K562 (cell line): Measurements from ENCODE around the gene SIM1. TPM values are rescaled to one million over a fixed set of nuclear protein-coding genes. Genes with fewer than 3 reads are reported as not detected.

Source experiments
- ATAC-seq: fragments of 200-7000 bp; cut with Tn5 transposase; 3 replicates; pipeline ENCODE4 v1.9.1; 2020; ENCODE audit warnings: moderate library complexity
- BruUV-seq: library from RNA; stranded (reverse); fragments of 400-500 nt; replicated peaks from 2 replicates; lab custom pipeline; 2021; lab: Mats Ljungman, UMichigan
- CTCF ChIA-PET: fragments of 300-600 bp; formaldehyde crosslinking; extraction: SDS; loops from one replicate; lab custom pipeline; 2021; ENCODE audit warnings: low intra/inter-chr PET ratio; lab: Yijun Ruan, JAX
- POLR2A ChIA-PET: fragments of 300-600, 350-650 bp; sonication (Branson Sonifier 250); formaldehyde crosslinking; extraction: SDS; loops from one replicate; lab custom pipeline; 2021; ENCODE audit warnings: antibody characterized with exemption, inconsistent platforms; lab: Yijun Ruan, JAX
- DNase-seq, 4 experiments: peaks; one replicate each; pipeline versions ENCODE4 v3.0.0 to v3.0.0-alpha.2; 2011 to 2018; ENCODE audit warnings: low spot score in 3 of 4, mixed read lengths in 3 of 4; ENCODE audit errors: extremely low read depth in 1 of 4
- FAIRE-seq: peaks from 2 replicates; lab custom pipeline; 2011; peaks lifted over from hg19 to GRCh38; lab: Jason Lieb, UNC
- H2AFZ ChIP-seq: 2 replicates; pipeline ENCODE4 v1.6.0; 2011; ENCODE audit warnings: low read depth, low read length, control low read depth, inconsistent platforms
- H3K27ac ChIP-seq: fragments of 200-600 bp; 3 replicates; pipeline ENCODE4 v1.8.0; 2011; ENCODE audit warnings: low read depth, mild to moderate bottlenecking, control low read depth, inconsistent platforms, low read length, moderate library complexity, mixed read lengths; ENCODE audit errors: extremely low read depth
- H3K27me3 ChIP-seq, 2 experiments: fragments of 300-600 bp in 1 of 2; 2 replicates in 1 of 2; 3 replicates in 1 of 2; pipeline versions ENCODE4 v1.6.0 to v1.8.0; 2011; ENCODE audit warnings: inconsistent platforms in 2 of 2, low read length in 2 of 2, mild to moderate bottlenecking in 1 of 2, mixed read lengths in 1 of 2, moderate library complexity in 1 of 2; ENCODE audit not compliant: control insufficient read depth in 2 of 2, insufficient read depth in 2 of 2
- H3K36me3 ChIP-seq: fragments of 300-600 bp; 3 replicates; pipeline ENCODE4 v1.8.0; 2011; ENCODE audit warnings: mild to moderate bottlenecking, low read length, inconsistent platforms; ENCODE audit not compliant: control insufficient read depth, insufficient read depth
- H3K4me1 ChIP-seq, 2 experiments: fragments of 200-600 bp in 1 of 2; replicated peaks in 1 of 2; 2 replicates in 1 of 2; 3 replicates in 1 of 2; pipeline versions ENCODE4 v1.5.1 to v1.8.0; 2011; ENCODE audit warnings: inconsistent platforms in 2 of 2, low read length in 2 of 2, mild to moderate bottlenecking in 1 of 2, mixed read lengths in 1 of 2, moderate library complexity in 1 of 2; ENCODE audit not compliant: control insufficient read depth in 2 of 2, insufficient read depth in 2 of 2
- H3K4me2 ChIP-seq: 2 replicates; pipeline ENCODE4 v1.6.1; 2011; ENCODE audit warnings: low read length, control low read depth, inconsistent platforms, mixed read lengths; ENCODE audit not compliant: insufficient read depth
- H3K4me3 ChIP-seq: fragments of 200-600 bp; sonication (generic), shearing (Covaris generic); 2 replicates; pipeline ENCODE4 v1.5.1; 2016; ENCODE audit warnings: control low read depth, inconsistent platforms
- H3K79me2 ChIP-seq: fragments of 200-600 bp; 3 replicates; pipeline ENCODE4 v1.8.0; 2011; ENCODE audit warnings: low read length, inconsistent platforms; ENCODE audit not compliant: control insufficient read depth, insufficient read depth
- H3K9ac ChIP-seq, 2 experiments: 2 replicates each; pipeline versions ENCODE4 v1.6.0 to v1.6.1; 2011; ENCODE audit warnings: low read depth in 2 of 2, low read length in 2 of 2, control low read depth in 1 of 2, inconsistent platforms in 1 of 2, mild to moderate bottlenecking in 1 of 2, mixed read lengths in 1 of 2; ENCODE audit not compliant: insufficient read depth in 1 of 2
- H3K9me1 ChIP-seq: one replicate; pipeline ENCODE4 v1.6.0; 2011; ENCODE audit warnings: inconsistent platforms, mild to moderate bottlenecking, low read length, moderate library complexity; ENCODE audit not compliant: control insufficient read depth, insufficient read depth
- H3K9me3 ChIP-seq: replicated peaks from 2 replicates; pipeline ENCODE4 v1.5.1; 2011; ENCODE audit warnings: low read depth, low read length, inconsistent platforms; ENCODE audit not compliant: control insufficient read depth, insufficient read depth
- H4K20me1 ChIP-seq: replicated peaks from 2 replicates; pipeline ENCODE4 v1.6.1; 2011; ENCODE audit warnings: low read length, inconsistent platforms, mixed read lengths; ENCODE audit not compliant: control insufficient read depth, insufficient read depth
- FOXK1 ChIP-seq: sonication (generic); formaldehyde crosslinking; IDR thresholded peaks from 2 replicates; pipeline ENCODE4 v1.8.0; 2022; ENCODE audit warnings: missing genetic modification reagents, mild to moderate bottlenecking, borderline replicate concordance
- HMG20B ChIP-seq: fragments of 250-450 bp; sonication (Bioruptor Pico); IDR thresholded peaks from 2 replicates; pipeline ENCODE4 v1.5.0; 2021; ENCODE audit warnings: mild to moderate bottlenecking
- KLF10 ChIP-seq: fragments of 250-450 bp; sonication (Bioruptor Pico); IDR thresholded peaks from 2 replicates; pipeline ENCODE4 v1.6.1; 2021; ENCODE audit warnings: matching md5 sums
- MBD2 ChIP-seq: sonication (generic); IDR thresholded peaks from 2 replicates; pipeline ENCODE4 v1.6.1; 2016; ENCODE audit warnings: low read depth, borderline replicate concordance
- ZFP36 ChIP-seq: fragments of 150-350 bp; IDR thresholded peaks from 2 replicates; pipeline ENCODE4 v1.6.1; 2018; ENCODE audit warnings: low read length, low read depth; ENCODE audit not compliant: partially characterized antibody
- ZNF24 ChIP-seq: fragments of 450-650 bp; IDR thresholded peaks from 2 replicates; pipeline ENCODE4 v1.6.1; 2016
- ZNF347 ChIP-seq: fragments of 450-650 bp; formaldehyde crosslinking; IDR thresholded peaks from 2 replicates; pipeline ENCODE4 v1.4.0; 2020; ENCODE audit warnings: low read depth, mild to moderate bottlenecking, moderate library complexity
- WGBS: fragments of 100-300 bp; shearing (Covaris generic); methylation state at CpG from one replicate; pipeline ENCODE4 v1.1.6; 2016; ENCODE audit warnings: low coverage, mixed read lengths; ENCODE audit not compliant: insufficient coverage; ENCODE audit errors: missing lambda C conversion rate; 5-methylcytosine and 5-hydroxymethylcytosine counted together
- in situ Hi-C: fragments of 300-500 bp; cut with MboI; formaldehyde crosslinking; loops from 4 replicates; pipeline ENCODE4 v1.15.0; 2018; ENCODE audit warnings: inconsistent platforms, mixed read lengths
- intact Hi-C: fragments of 100-400 bp; cut with micrococcal nuclease; formaldehyde crosslinking; loops from 2 replicates; pipeline ENCODE4 v1.14.2; 2022
- polyA plus RNA-seq, 8 experiments: library from polyadenylated mRNA; depleted of rRNA in 4 of 8; stranded (reverse) in 5 of 8; unstranded in 3 of 8; fragments of >200 nt; fragmentation: Nextera tagmentation in 2 of 8; fragmentation: Illumina TruSeq in 1 of 8; extraction: Ambion mirVana in 2 of 8; extraction: Trizol in 1 of 8; gene quantifications; 2 replicates each; pipeline versions ENCODE4 v1.2.1 to v1.2.3, GENCODE V29; 2011 to 2014; ENCODE audit warnings: inconsistent platforms in 1 of 8, missing spikeins in 1 of 8
- total RNA-seq, 7 experiments: library from RNA; depleted of rRNA in 6 of 7; stranded (reverse); fragments of >200 nt in 6 of 7; fragmentation: Illumina TruSeq in 2 of 7; extraction: Trizol in 2 of 7; gene quantifications; 2 replicates each; pipeline versions ENCODE4 v1.2.1 to v1.2.3, GENCODE V29; 2011 to 2021; ENCODE audit warnings: low replicate concordance in 1 of 7
- TF ChIP-seq, protein P1 (sequence below): fragments of 250-450 bp; sonication (Bioruptor Pico); IDR thresholded peaks from 2 replicates; pipeline ENCODE4 v1.8.0; 2021; ENCODE audit warnings: moderate library complexity, mild to moderate bottlenecking, inconsistent platforms

SIM1 gene
- total and polyA plus RNA-seq, 9 of the 15 experiments (the other 6 are each of a cell fraction or from before 2014, with no cell fraction given), result not detected

DNA sequence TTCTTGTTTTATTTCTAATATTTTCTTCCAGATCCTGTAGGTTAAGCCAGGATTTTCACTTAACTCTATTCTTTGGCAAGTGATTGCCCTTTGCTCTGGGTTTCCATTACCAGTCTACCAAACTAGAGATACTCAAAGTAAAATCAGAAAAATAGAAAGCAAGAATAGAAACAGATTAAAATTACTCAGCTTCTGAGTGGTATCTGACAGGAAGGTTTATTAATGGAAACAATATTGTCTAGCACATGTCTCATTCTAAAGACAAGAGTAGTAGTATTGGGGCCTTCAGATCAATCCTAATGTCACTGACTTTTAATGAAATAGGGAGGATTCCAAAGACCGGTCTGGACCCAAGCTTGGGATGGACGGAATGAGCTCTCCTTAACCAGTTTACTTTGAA, 72.3 kb downstream of the SIM1 start:
- DNase-seq, result no peak
- Histone ChIP-seq H3K27ac (no peak overlapping the region), H3K27me3 (peaks cover 13 to 17% of the 10 kb centered on the region in 2 experiments)
- no peak for ATAC-seq
- POLR2A ChIA-PET, result no interaction called here
- in situ Hi-C loops, result no loop called here
- no peak for TF ChIP-seq FOXK1
- TF ChIP-seq ZNF347 (CRISPR knock-in tag), result no peak
- TF ChIP-seq, protein P1, sequence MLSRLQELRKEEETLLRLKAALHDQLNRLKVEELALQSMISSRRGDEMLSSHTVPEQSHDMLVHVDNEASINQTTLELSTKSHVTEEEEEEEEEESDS (CRISPR knock-in tag), result no peak
- TF ChIP-seq KLF10 (CRISPR knock-in tag), result no peak
- TF ChIP-seq ZNF24, result no peak
- no peak for TF ChIP-seq ZFP36
- TF ChIP-seq MBD2, result no peak
- TF ChIP-seq HMG20B (CRISPR knock-in tag), result no peak
- TF ChIP-seq, all 486 proteins: peak for 0
- H3K36me3 ChIP-seq, result no peaks in the 10 kb centered on the region
- H3K9ac ChIP-seq, result no peak overlapping the region
- CTCF ChIA-PET, result no interaction called here
- peaks cover 0 to 4% of the 10 kb centered on the region in 2 experiments; a peak in 1 of 5 replicates for H3K4me1 ChIP-seq
- no peaks in the 10 kb centered on the region for H3K79me2 ChIP-seq
- FAIRE-seq, result no peak
- no peak overlapping the region for H2AFZ ChIP-seq
- H4K20me1 ChIP-seq, result no peaks in the 10 kb centered on the region
- H3K4me3 ChIP-seq, result no peak overlapping the region
- no TSS peak for BruUV-seq
- H3K4me2 ChIP-seq, result no peak overlapping the region
- WGBS, result 0% methylated on average over 2 of the region's 2 CpGs
- intact Hi-C loops, result no loop called here
- H3K9me1 ChIP-seq, result no peaks in the 10 kb centered on the region
- H3K9me3 ChIP-seq, result no peaks in the 10 kb centered on the region
